ENCODE results near the gene MRGPRX3. TPM values are rescaled to one million over a fixed set of nuclear protein-coding genes. Genes with fewer than 3 reads are reported as not detected.

Gene MRGPRX3
- total and polyA plus RNA-seq, 2 of the 8 experiments (the other 6 are each of a cell fraction or from before 2014, with no cell fraction given): not detected

DNA sequence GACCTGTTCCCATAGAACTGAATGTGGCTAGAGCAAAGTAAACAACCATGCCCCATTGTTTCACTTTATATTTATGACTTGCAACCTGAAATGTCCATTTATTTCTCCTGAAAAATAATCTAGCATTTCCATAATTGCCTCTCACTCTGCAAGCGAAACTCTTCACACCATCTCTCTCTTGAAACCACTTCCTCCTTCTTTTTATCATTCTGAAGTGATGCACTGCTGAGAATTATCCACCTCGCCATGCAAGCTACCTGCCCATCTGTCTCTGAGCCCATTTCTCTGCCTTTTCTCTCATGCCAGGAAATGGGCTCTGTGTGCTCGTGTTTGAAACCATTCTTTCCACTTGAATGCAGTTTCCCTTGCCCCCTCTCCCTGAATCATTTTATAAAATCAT, 13.5 kb downstream of the MRGPRX3 start (continued):
- TF ChIP-seq, protein P1, sequence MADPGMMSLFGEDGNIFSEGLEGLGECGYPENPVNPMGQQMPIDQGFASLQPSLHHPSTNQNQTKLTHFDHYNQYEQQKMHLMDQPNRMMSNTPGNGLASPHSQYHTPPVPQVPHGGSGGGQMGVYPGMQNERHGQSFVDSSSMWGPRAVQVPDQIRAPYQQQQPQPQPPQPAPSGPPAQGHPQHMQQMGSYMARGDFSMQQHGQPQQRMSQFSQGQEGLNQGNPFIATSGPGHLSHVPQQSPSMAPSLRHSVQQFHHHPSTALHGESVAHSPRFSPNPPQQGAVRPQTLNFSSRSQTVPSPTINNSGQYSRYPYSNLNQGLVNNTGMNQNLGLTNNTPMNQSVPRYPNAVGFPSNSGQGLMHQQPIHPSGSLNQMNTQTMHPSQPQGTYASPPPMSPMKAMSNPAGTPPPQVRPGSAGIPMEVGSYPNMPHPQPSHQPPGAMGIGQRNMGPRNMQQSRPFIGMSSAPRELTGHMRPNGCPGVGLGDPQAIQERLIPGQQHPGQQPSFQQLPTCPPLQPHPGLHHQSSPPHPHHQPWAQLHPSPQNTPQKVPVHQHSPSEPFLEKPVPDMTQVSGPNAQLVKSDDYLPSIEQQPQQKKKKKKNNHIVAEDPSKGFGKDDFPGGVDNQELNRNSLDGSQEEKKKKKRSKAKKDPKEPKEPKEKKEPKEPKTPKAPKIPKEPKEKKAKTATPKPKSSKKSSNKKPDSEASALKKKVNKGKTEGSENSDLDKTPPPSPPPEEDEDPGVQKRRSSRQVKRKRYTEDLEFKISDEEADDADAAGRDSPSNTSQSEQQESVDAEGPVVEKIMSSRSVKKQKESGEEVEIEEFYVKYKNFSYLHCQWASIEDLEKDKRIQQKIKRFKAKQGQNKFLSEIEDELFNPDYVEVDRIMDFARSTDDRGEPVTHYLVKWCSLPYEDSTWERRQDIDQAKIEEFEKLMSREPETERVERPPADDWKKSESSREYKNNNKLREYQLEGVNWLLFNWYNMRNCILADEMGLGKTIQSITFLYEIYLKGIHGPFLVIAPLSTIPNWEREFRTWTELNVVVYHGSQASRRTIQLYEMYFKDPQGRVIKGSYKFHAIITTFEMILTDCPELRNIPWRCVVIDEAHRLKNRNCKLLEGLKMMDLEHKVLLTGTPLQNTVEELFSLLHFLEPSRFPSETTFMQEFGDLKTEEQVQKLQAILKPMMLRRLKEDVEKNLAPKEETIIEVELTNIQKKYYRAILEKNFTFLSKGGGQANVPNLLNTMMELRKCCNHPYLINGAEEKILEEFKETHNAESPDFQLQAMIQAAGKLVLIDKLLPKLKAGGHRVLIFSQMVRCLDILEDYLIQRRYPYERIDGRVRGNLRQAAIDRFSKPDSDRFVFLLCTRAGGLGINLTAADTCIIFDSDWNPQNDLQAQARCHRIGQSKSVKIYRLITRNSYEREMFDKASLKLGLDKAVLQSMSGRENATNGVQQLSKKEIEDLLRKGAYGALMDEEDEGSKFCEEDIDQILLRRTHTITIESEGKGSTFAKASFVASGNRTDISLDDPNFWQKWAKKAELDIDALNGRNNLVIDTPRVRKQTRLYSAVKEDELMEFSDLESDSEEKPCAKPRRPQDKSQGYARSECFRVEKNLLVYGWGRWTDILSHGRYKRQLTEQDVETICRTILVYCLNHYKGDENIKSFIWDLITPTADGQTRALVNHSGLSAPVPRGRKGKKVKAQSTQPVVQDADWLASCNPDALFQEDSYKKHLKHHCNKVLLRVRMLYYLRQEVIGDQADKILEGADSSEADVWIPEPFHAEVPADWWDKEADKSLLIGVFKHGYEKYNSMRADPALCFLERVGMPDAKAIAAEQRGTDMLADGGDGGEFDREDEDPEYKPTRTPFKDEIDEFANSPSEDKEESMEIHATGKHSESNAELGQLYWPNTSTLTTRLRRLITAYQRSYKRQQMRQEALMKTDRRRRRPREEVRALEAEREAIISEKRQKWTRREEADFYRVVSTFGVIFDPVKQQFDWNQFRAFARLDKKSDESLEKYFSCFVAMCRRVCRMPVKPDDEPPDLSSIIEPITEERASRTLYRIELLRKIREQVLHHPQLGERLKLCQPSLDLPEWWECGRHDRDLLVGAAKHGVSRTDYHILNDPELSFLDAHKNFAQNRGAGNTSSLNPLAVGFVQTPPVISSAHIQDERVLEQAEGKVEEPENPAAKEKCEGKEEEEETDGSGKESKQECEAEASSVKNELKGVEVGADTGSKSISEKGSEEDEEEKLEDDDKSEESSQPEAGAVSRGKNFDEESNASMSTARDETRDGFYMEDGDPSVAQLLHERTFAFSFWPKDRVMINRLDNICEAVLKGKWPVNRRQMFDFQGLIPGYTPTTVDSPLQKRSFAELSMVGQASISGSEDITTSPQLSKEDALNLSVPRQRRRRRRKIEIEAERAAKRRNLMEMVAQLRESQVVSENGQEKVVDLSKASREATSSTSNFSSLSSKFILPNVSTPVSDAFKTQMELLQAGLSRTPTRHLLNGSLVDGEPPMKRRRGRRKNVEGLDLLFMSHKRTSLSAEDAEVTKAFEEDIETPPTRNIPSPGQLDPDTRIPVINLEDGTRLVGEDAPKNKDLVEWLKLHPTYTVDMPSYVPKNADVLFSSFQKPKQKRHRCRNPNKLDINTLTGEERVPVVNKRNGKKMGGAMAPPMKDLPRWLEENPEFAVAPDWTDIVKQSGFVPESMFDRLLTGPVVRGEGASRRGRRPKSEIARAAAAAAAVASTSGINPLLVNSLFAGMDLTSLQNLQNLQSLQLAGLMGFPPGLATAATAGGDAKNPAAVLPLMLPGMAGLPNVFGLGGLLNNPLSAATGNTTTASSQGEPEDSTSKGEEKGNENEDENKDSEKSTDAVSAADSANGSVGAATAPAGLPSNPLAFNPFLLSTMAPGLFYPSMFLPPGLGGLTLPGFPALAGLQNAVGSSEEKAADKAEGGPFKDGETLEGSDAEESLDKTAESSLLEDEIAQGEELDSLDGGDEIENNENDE (IDR thresholded peaks at IDR 0.05; ENCODE audit: insufficient replicate concordance, low read length): no peak
- TF ChIP-seq GABPA (IDR thresholded peaks at IDR 0.05; ENCODE audit: borderline replicate concordance, insufficient read depth, low read length) (no peak), POU5F1 (IDR thresholded peaks at IDR 0.05; ENCODE audit: low read depth, low read length) (no peak), CBX5 (IDR thresholded peaks at IDR 0.05; ENCODE audit: low read depth, low read length) (no peak), EP300 (IDR thresholded peaks at IDR 0.05; ENCODE audit: borderline replicate concordance in 1 of 2, low read depth in 2 of 2, low read length in 2 of 2) (no peak), CHD1 (IDR thresholded peaks at IDR 0.05; ENCODE audit: low read depth, low read length) (no peak), SIRT6 (IDR thresholded peaks at IDR 0.05; ENCODE audit: low read length) (no peak), RXRA (IDR thresholded peaks at IDR 0.05; ENCODE audit: insufficient read depth, low read depth, low read length) (no peak), KDM5A (IDR thresholded peaks at IDR 0.05; ENCODE audit: low read length) (no peak), NANOG (IDR thresholded peaks at IDR 0.05; ENCODE audit: insufficient read depth, low read depth, low read length, poor library complexity, severe bottlenecking) (no peak), CBX8 (IDR thresholded peaks at IDR 0.05; ENCODE audit: borderline replicate concordance, low read depth, low read length) (no peak)
- TF ChIP-seq, protein P2, sequence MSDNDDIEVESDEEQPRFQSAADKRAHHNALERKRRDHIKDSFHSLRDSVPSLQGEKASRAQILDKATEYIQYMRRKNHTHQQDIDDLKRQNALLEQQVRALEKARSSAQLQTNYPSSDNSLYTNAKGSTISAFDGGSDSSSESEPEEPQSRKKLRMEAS (IDR thresholded peaks at IDR 0.05): no peak
